NCI-H1105 treated with DMSO at 0.1 percent for 48 hours (cell line): Measurements from ENCODE around the gene ZNF543.
"Not testable (repeated sequence)": the region's sequence is repeated elsewhere in the genome, so short reads cannot be mapped to it uniquely, and the experiment has no call there.

Experiments
- DNase-seq: peaks from one replicate; lab custom pipeline; 2025; lab: John Stamatoyannopoulos, UW

The ZNF543 gene

DNA sequence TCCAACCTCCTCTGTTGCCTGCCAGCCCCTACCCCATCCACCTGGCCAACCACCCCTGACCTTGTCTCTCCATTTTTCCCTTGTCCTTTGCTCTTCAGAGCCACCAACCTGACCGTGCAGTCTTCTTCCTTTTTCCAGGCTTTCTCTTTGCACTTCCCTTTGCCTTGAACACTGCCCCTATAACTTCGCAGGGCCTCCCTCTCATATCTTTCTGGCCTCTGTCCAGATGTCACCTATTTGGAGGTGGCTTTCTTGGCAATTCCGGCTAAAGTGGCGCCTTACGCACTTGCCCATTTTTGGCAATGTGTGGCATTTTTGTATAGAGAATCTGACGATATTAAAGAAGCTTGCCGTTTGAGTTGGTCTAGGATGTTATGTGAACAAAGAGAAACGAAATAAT, 844 bp downstream of the ZNF543 start:
- no peak for DNase-seq

DNA sequence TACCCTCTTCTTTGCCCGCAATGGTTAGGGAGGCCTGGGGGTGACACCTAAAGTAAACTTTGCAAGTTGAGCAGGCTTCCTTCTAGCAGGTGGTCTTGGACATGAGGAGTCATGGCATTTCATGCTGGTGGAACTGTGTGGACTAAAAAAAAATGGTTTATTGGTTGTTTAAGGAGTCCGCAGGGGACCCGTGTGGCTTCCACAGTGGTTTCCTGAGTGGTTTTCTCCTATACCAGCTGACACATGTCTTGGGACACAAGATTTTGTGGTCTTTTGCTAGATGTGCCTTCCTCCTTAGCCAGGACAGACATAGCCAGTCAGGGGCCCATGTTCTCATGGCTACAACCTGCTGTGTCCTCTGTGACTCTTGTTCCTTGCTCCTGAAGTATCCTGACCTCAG, 1.5 kb downstream of the ZNF543 start:
- DNase-seq = no peak

- DNase-seq = no peak
Measured at GRCh38 chr19:57324992-57325391, 4.7 kb downstream of the ZNF543 start.

- DNase-seq = no peak
Measured at GRCh38 chr19:57327993-57328392, 7.7 kb downstream of the ZNF543 start.

- no peak for DNase-seq
Measured at GRCh38 chr19:57334191-57334590, 13.9 kb downstream of the ZNF543 start.

- no peak for DNase-seq
Measured at GRCh38 chr19:57338877-57339276, 18.6 kb downstream of the ZNF543 start.

DNA sequence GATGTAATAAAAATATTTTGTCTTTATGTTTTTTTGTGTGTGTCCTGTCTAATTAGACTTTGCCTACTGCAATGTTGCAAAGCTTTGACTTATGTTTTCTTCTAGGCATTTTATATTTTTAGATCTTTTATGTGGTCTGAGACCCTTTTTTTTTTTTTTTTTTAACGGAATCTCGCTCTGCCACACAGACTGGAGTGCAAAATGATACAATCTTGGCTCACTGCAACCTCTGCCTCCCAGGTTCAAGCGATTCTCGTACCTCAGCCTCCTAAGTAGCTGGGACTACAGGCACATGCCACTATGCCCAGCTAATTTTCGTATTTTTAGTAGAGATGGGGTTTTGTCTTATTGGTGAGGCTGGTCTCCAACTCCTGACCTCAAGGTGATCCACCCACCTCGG, 22.3 kb downstream of the ZNF543 start:
- no peak for DNase-seq

DNA sequence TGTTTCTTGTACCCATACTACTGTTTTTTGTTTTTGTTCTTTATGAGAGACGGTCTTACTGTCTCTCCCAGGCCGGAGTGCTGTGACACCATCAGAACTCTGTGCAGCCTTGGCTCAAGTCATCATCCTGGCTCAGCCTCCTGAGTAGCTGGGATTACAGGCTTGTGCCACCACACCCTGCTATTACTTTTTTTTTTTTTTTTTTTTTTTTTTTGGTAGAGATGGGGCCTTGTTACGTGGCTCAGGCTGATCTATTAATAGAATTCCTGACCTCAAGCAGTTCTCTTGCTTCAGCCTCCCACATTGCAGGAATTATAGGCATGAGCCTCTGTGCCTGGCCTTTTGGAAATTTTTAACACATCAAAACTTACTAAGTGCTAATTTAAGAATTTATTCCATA, 27.9 kb downstream of the ZNF543 start:
- no peak for DNase-seq

DNA sequence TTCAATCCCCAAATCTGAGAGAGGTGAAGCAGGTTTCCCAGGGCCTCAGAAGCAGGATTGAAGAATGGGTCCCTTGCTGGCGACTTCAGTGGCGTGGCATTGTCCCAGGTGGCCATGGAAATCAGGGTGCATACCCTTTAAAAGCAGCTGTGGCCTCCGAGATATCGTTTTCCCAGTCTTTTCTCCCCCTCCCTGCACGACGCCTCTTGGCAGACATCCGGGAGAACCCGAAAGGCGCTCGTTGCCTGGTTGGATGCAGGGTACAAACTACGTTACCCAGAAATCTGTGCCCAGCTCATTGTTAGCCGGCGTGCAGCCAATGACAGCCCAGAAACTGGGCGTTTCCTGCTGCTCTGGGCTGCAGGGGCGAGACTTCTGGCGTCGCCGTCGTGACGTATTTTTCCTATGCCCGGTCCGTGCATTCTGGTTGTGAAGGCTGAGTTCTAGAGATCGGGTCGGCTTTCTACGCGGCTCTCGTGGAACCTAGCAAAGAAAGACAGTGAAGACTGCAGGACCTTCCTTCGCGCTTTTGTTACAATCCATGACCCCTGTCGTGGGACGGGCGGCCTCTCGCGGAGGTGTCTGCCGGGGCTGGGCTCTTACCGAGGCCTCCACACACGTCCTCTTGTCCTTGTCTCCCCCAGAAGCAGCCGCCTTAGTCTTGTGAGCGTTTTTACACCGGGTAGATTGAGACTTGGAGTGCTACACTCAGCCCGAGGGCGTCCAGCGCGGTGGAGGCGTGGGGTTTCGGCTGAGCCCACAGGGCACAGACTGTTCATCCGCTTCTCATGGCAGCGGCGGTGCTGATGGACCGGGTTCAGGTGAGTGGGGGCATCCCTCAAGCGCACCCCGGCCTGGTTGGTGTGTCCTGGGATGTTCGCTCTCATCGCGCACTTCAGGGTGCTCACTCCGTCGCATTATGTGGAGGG, 30.9 kb downstream of the ZNF543 start, which contains the start of gene ZNF304:
ZNF304 (plus strand) TSS at position 395 of the 929 bp plus-strand sequence; CDS start at position 789, 394 bp downstream.
- DNase-seq = peak; percentile 96

DNA sequence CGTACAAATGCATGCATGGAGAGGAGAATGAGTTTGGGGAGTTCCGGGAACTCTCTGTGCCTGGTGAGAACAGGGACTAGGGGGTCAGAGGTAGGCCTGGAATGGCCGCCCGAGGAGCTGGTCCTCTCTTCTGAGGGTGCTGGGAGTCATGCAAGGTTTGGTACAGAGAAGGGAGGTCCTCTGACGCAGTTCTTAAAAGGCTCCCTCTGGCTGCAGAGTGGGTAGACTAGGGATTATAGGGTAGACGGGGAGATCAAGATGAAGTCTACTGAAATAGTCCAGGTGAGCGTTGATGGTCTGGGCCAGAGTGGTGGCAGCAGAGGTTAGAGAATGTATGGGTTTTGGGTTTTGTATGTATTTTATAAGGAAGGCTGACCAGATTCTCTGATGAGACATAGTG, 31.6 kb downstream of the ZNF543 start:
- DNase-seq = no peak

DNA sequence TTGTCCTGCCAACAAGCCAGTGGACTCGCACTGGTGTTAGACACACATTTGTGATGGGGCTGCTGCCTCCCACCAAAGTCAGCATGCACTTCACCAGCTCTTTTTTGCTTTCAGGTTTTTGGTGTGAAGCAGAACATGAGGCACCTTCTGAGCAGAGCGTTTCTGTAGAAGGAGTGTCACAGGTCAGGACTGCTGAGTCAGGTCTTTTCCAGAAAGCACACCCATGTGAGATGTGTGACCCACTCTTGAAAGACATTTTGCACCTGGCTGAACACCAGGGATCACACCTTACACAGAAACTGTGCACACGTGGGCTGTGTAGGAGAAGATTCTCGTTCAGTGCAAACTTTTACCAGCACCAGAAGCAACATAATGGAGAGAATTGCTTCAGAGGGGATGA, 35.6 kb downstream of the ZNF543 start:
- no peak for DNase-seq

DNA sequence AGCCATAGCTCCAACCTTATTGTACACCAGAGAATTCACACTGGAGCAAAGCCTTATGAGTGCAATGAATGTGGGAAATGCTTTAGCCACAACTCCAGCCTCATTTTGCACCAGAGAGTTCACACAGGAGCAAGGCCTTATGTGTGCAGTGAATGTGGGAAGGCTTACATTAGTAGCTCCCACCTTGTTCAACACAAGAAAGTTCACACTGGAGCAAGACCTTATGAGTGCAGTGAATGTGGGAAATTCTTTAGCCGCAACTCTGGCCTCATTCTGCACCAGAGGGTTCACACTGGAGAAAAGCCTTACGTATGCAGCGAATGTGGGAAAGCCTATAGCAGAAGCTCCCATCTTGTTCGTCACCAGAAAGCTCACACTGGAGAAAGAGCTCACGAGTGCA, 37.1 kb downstream of the ZNF543 start:
- DNase-seq = no peak

DNA sequence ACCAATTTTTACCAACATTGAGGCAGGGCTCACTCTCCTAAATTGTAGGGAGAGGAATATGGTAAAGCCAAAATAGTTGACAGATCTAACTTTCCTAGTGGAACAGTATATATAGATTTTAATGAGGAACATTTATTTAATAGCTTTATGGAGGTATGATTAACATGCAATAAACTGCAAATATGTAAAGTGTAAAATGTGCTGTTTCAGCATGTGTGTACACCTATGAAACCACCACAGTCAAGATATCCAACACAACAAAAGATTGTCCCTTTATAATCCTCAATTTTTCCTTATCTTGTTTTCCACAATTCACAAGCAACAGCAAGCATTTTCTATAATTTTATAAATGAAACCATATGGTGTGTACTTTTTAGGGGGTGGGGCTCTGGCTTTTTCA, 39.0 kb downstream of the ZNF543 start:
- DNase-seq = no peak

DNA sequence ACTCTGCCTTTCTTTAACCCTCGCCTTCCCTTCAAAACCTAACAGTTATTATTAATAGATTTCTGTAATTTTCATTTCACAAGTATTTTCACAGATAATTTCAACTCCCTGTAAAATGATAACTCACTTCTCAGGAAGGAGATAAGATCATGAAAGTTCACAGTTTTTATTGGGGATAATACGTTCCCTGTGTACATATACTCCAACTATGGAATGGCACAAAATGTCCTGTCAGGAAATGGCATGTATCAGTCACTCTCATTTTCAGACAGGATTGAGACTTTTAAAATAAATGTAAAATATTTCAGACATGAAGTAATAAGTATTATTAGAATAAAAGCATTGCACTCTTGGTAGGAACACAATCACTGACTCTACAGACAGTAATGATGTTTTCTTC, 42.1 kb downstream of the ZNF543 start:
- no peak for DNase-seq

DNA sequence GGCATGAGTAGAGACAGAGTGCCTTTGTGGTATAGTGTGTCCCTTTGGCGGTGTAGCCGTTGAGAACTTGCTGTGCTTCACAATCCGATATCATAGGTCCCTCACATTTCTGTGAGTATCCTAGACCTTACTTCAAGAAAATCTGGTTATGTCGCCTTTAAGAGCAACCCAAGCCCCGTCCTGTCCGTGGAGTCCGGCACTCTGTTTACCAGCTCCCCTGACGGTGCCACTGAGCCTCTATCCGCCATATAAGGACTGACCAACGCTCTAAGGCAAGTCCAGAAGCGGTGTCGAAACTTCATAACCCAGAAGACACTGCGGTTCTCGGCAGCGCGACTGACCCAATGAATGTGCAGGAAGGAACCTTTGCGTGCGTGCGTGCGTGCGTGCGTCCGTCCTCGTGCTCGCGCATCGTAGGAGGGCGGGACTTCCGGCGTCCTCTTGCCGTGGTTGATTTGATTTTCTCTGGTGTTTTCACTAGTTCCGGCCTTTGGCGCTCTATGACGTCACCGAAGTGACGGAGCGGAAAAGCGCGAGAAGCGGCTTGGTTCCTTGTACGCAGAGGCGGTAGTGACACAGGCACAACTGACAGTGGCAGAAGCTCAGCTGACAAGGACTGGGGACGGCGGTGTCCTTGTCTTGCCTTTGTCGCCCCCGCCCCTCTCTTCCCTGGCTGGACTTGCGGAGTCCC, 42.9 kb downstream of the ZNF543 start, which contains the start of the genes TRAPPC2B and ZNF547:
TRAPPC2B (plus strand) TSS at position 555 of the 691 bp plus-strand sequence. CDS start 1,283 bp downstream, outside the sequence.
ZNF547 (plus strand) TSS at position 555 of the 691 bp plus-strand sequence. CDS start 5,005 bp downstream, outside the sequence.
- DNase-seq = peak; percentile 99

DNA sequence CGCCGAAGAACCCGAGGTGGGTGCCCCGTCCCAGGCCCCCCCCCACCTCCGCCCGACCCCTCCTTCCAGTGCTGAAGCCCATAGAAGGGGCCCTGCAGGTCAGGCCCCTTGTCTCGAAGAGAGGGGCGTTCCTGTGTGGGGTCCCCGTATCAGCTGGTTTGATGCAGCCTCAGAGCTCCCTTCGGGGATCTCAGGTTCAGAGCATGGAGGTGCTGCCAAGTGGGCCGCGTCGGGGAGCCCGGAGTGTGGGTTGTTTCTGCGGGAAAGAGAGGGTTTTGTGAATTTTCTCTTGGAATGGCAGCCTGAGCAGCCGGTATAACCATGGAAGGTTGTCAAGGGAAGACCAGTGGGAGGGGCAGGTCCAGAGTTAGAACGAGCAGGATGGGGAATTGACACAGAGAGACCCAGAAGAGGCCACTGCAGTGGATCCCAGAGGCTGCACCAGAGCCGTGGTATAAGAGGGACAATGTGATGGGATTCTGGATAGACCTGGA, 43.5 kb downstream of the ZNF543 start:
- no peak for DNase-seq

GRCh38 chr19:57366776-57367175, 46.5 kb downstream of the ZNF543 start:
- DNase-seq = no peak

GRCh38 chr19:57374179-57374578, 53.9 kb downstream of the ZNF543 start:
- DNase-seq = no peak

GRCh38 chr19:57374647-57375046, 54.4 kb downstream of the ZNF543 start:
- not testable (repeated sequence) for DNase-seq

GRCh38 chr19:57376151-57376550, 55.9 kb downstream of the ZNF543 start:
- no peak for DNase-seq

- no peak for DNase-seq
Measured at GRCh38 chr19:57377498-57378146, 57.4 kb downstream of the ZNF543 start.
